Measurements from ENCODE around the gene TMEM59L.

TMEM59L gene

DNA sequence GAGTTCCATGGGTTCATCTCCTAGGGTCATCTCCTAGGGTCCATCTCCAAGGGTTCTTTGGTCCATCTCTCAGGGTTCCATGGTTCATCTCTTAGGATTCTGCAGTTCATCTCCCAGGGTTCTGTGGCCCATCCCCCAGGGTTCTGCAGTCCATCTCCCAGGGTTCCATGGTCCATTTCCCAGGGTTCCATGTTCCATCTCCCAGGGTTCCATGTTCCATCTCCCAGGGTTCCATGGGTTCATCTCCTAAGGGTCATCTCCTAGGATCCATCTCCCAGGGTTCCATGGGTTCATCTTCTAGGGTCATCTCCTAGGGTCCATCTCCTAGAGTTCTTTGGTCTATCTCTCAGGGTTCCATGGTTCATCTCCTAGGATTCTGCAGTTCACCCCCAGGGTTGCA, 4.9 kb downstream of the TMEM59L start:
- Histone ChIP-seq H3K4me1 (ENCODE audit: control insufficient read depth, insufficient read depth, low read length) (no peaks in the 10 kb centered on the region), H3K27ac (ENCODE audit: extremely low read depth, low read depth, low read length) (no peak overlapping the region), H3K4me3 (ENCODE audit: low read depth, low read length) (no peak overlapping the region), H3K36me3 (ENCODE audit: control insufficient read depth in 2 of 2, insufficient read depth in 1 of 2, low read length in 2 of 2) (no peaks in the 10 kb centered on the region), H3K9me3 (ENCODE audit: control insufficient read depth, insufficient read depth, low read depth, low read length) (no peaks in the 10 kb centered on the region)
- TF ChIP-seq, protein P1, sequence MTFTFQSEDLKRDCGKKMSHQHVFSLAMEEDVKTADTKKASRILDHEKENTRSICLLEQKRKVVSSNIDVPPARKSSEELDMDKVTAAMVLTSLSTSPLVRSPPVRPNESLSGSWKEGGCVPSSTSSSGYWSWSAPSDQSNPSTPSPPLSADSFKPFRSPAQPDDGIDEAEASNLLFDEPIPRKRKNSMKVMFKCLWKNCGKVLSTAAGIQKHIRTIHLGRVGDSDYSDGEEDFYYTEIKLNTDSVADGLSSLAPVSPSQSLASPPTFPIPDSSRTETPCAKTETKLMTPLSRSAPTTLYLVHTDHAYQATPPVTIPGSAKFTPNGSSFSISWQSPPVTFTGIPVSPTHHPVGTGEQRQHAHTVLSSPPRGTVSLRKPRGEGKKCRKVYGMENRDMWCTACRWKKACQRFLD (tag by site-specific recombination; IDR thresholded peaks at IDR 0.05), result no peak
- TF ChIP-seq ZNF76 (tag by site-specific recombination; IDR thresholded peaks at IDR 0.05; ENCODE audit: borderline replicate concordance, low read depth), result peak; percentile 80
- ChIA-PET CTCF (no interaction called here), POLR2A (no interaction called here)

- Histone ChIP-seq H3K9me3 (ENCODE audit: control insufficient read depth, insufficient read depth, low read depth, low read length) (no peaks in the 10 kb centered on the region), H3K4me3 (ENCODE audit: low read depth, low read length) (no peak overlapping the region), H3K4me1 (ENCODE audit: control insufficient read depth, insufficient read depth, low read length) (no peaks in the 10 kb centered on the region), H3K27ac (ENCODE audit: extremely low read depth, low read depth, low read length) (no peak overlapping the region), H3K36me3 (ENCODE audit: control insufficient read depth in 2 of 2, insufficient read depth in 1 of 2, low read length in 2 of 2) (no peaks in the 10 kb centered on the region)
- CTCF ChIA-PET, result interaction anchor here (1.1 kb wide), 1 partner anchor 13 kb away, joined by 3 read pairs; no protein-coding TSS in a partner anchor
- POLR2A ChIA-PET, result no interaction called here
- TF ChIP-seq MYNN (tag by site-specific recombination; IDR thresholded peaks at IDR 0.05; ENCODE audit: borderline replicate concordance) (no peak), ZNF16 (tag by site-specific recombination; IDR thresholded peaks at IDR 0.05; ENCODE audit: low read depth) (no peak), ZSCAN30 (tag by site-specific recombination; IDR thresholded peaks at IDR 0.05) (no peak), ZNF354C (tag by site-specific recombination; IDR thresholded peaks at IDR 0.05; ENCODE audit: borderline replicate concordance, low read depth) (no peak), ZNF394 (tag by site-specific recombination; IDR thresholded peaks at IDR 0.05; ENCODE audit: borderline replicate concordance) (no peak), BCL11B (tag by site-specific recombination; IDR thresholded peaks at IDR 0.05; ENCODE audit: low read depth) (no peak), ZNF549 (tag by site-specific recombination; IDR thresholded peaks at IDR 0.05) (no peak), REPIN1 (tag by site-specific recombination; IDR thresholded peaks at IDR 0.05; ENCODE audit: low read depth) (no peak), ZNF175 (tag by site-specific recombination; IDR thresholded peaks at IDR 0.05) (no peak), ZNF530 (tag by site-specific recombination; IDR thresholded peaks at IDR 0.05; ENCODE audit: low read depth) (no peak), ZNF501 (tag by site-specific recombination; IDR thresholded peaks at IDR 0.05) (no peak), KLF7 (tag by site-specific recombination; IDR thresholded peaks at IDR 0.05; ENCODE audit: borderline replicate concordance) (no peak), SP3 (tag by site-specific recombination; IDR thresholded peaks at IDR 0.05) (no peak)
Observed at GRCh38 chr19:18618236-18618635, 5.6 kb downstream of the TMEM59L start.

DNA sequence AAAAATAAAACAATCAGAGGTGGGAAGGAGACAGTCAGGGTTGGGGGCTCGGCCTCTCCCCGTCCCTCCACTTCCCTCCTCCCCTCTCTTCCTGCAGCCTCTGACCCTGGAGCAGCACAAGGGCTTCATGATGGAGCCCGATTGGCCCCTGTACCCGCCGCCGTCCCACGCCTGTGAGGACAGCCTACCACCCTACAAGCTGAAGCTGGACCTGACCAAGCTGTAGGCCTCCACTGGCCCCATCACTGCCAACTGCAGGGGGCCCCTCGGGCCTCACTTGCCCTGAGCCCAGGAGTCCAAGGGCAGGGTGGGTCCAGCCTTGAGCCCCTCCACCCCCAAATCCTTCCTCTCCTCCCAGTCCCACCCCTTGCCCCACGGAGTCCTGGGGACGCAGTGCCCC, 7.6 kb downstream of the TMEM59L start:
- Histone ChIP-seq H3K4me3 (ENCODE audit: low read depth, low read length) (no peak overlapping the region), H3K36me3 (ENCODE audit: control insufficient read depth in 2 of 2, insufficient read depth in 1 of 2, low read length in 2 of 2) (no peaks in the 10 kb centered on the region), H3K27ac (ENCODE audit: extremely low read depth, low read depth, low read length) (no peak overlapping the region), H3K9me3 (ENCODE audit: control insufficient read depth, insufficient read depth, low read depth, low read length) (no peaks in the 10 kb centered on the region), H3K4me1 (ENCODE audit: control insufficient read depth, insufficient read depth, low read length) (no peaks in the 10 kb centered on the region)
- TF ChIP-seq ZNF513 (tag by site-specific recombination; IDR thresholded peaks at IDR 0.05) (no peak), ZNF133 (tag by site-specific recombination; IDR thresholded peaks at IDR 0.05) (no peak), KLF17 (tag by site-specific recombination; IDR thresholded peaks at IDR 0.05) (no peak), ZNF639 (tag by site-specific recombination; IDR thresholded peaks at IDR 0.05) (no peak)
- TF ChIP-seq, protein P2, sequence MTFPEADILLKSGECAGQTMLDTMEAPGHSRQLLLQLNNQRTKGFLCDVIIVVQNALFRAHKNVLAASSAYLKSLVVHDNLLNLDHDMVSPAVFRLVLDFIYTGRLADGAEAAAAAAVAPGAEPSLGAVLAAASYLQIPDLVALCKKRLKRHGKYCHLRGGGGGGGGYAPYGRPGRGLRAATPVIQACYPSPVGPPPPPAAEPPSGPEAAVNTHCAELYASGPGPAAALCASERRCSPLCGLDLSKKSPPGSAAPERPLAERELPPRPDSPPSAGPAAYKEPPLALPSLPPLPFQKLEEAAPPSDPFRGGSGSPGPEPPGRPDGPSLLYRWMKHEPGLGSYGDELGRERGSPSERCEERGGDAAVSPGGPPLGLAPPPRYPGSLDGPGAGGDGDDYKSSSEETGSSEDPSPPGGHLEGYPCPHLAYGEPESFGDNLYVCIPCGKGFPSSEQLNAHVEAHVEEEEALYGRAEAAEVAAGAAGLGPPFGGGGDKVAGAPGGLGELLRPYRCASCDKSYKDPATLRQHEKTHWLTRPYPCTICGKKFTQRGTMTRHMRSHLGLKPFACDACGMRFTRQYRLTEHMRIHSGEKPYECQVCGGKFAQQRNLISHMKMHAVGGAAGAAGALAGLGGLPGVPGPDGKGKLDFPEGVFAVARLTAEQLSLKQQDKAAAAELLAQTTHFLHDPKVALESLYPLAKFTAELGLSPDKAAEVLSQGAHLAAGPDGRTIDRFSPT (tag by site-specific recombination; IDR thresholded peaks at IDR 0.05), result no peak
- CTCF ChIA-PET, result no interaction called here
- POLR2A ChIA-PET, result interaction anchor here (1.5 kb wide), 1 partner anchor 7 kb away, joined by 3 read pairs; the partner anchor contains the start of gene TMEM59L
